Measurements from ENCODE around the gene IPO4. TPM values are rescaled to one million over a fixed set of nuclear protein-coding genes. Genes with fewer than 3 reads are reported as not detected.

Gene IPO4
- total and polyA plus RNA-seq, 2 of the 13 experiments (the other 11 are each of a cell fraction or from before 2014, with no cell fraction given) = 39.0 to 179 TPM

GRCh38 chr14:24215495-24216344, 27.1 kb upstream of the IPO4 start, which contains the start of gene MDP1 (continued):
- peak; percentile 97 for TF ChIP-seq NFAT5 (CRISPR knock-in tag; IDR thresholded peaks at IDR 0.05)
- peak; percentile 95 for TF ChIP-seq ZNF318 (CRISPR knock-in tag; IDR thresholded peaks at IDR 0.05)
- peak; percentile 70; the same call in 1 of the 2 replicates for TF ChIP-seq RFX5 (IDR thresholded peaks at IDR 0.05; ENCODE audit: low read depth, low read length)
- TF ChIP-seq LCORL (IDR thresholded peaks at IDR 0.05) = no peak
- TF ChIP-seq LCORL (CRISPR knock-in tag; IDR thresholded peaks at IDR 0.05) = peak; percentile 94
- peak; percentile 95 for TF ChIP-seq MTERF4 (CRISPR knock-in tag; IDR thresholded peaks at IDR 0.05)
- peak; percentile 99 for TF ChIP-seq ZMYM4 (CRISPR knock-in tag; IDR thresholded peaks at IDR 0.05)
- TF ChIP-seq FOXK2 (IDR thresholded peaks at IDR 0.05) = peak; percentile 47; the same call in 1 of the 2 replicates
- TF ChIP-seq SMAD1 (CRISPR knock-in tag; IDR thresholded peaks at IDR 0.05; ENCODE audit: borderline replicate concordance, low read depth) = peak; percentile 100; the same call in 1 of the 2 replicates
- no peak for TF ChIP-seq NFE2L2 (IDR thresholded peaks at IDR 0.05; ENCODE audit: low read length)
- peak; percentile 87; the same call in 1 of the 2 replicates for TF ChIP-seq ZBTB3 (CRISPR knock-in tag; IDR thresholded peaks at IDR 0.05; ENCODE audit: borderline replicate concordance, low read depth)
- TF ChIP-seq SIX1 (CRISPR knock-in tag; IDR thresholded peaks at IDR 0.05; ENCODE audit: borderline replicate concordance) = peak; percentile 79
- 0 out of 2 replicates have a peak, but pooled peaks have one; percentile 67 for TF ChIP-seq ZNF30 (CRISPR knock-in tag; IDR thresholded peaks at IDR 0.05)
- TF ChIP-seq ZNF382 (CRISPR knock-in tag; IDR thresholded peaks at IDR 0.05; ENCODE audit: borderline replicate concordance) = no peak

All from HepG2 (cell line).